Calu3 (cell line): ENCODE data around the gene TMC8. TPM values are rescaled to one million over a fixed set of nuclear protein-coding genes. Genes with fewer than 3 reads are reported as not detected.

Experiments
- BruUV-seq: library from RNA; stranded (reverse); fragments of 400-500 nt; replicated peaks from 2 replicates; lab custom pipeline; 2021; lab: Mats Ljungman, UMichigan
- CTCF ChIA-PET: fragments of 300-600 bp; sonication (Branson Sonifier 250); formaldehyde crosslinking; loops from one replicate; lab custom pipeline; 2022; ENCODE audit warnings: antibody characterized with exemption; lab: Charles Lee
- DNase-seq: peaks from one replicate; pipeline ENCODE4 v3.0.0; 2022
- H3K27ac Mint-ChIP-seq: one replicate; pipeline ENCODE4 v1.8.0; 2022; ENCODE audit warnings: mixed read lengths; ENCODE audit not compliant: unreplicated experiment
- H3K27me3 Mint-ChIP-seq: one replicate; pipeline ENCODE4 v1.8.0; 2022; ENCODE audit warnings: mixed read lengths; ENCODE audit not compliant: unreplicated experiment
- H3K36me3 Mint-ChIP-seq: one replicate; pipeline ENCODE4 v1.8.0; 2022; ENCODE audit warnings: mild to moderate bottlenecking, moderate library complexity, mixed read lengths; ENCODE audit not compliant: insufficient read depth, unreplicated experiment
- H3K4me1 Mint-ChIP-seq: one replicate; pipeline ENCODE4 v1.8.0; 2022; ENCODE audit warnings: mild to moderate bottlenecking, low read depth, mixed read lengths; ENCODE audit not compliant: unreplicated experiment
- H3K4me3 Mint-ChIP-seq: one replicate; pipeline ENCODE4 v1.8.0; 2022; ENCODE audit warnings: mild to moderate bottlenecking, low read depth, moderate library complexity, mixed read lengths; ENCODE audit not compliant: unreplicated experiment
- H3K9me3 Mint-ChIP-seq: one replicate; pipeline ENCODE4 v1.8.0; 2022; ENCODE audit warnings: low read depth, mixed read lengths; ENCODE audit not compliant: unreplicated experiment
- intact Hi-C: fragments of 100-400 bp; cut with micrococcal nuclease; formaldehyde crosslinking; loops from one replicate; pipeline ENCODE4 v1.10.0; 2022; ENCODE audit not compliant: unreplicated experiment
- total RNA-seq: library from RNA; stranded (reverse); gene quantifications from 2 replicates; pipeline ENCODE4 v1.2.3, GENCODE V29; 2022
- TF ChIP-seq, protein P1 (sequence below): fragments of 200-600 bp; IDR thresholded peaks from one replicate; pipeline ENCODE4 v1.8.0; 2022; ENCODE audit warnings: antibody characterized with exemption; ENCODE audit not compliant: unreplicated experiment

The TMC8 gene
- total RNA-seq, 1 experiment from 2014 or later = 1.1 TPM

DNA sequence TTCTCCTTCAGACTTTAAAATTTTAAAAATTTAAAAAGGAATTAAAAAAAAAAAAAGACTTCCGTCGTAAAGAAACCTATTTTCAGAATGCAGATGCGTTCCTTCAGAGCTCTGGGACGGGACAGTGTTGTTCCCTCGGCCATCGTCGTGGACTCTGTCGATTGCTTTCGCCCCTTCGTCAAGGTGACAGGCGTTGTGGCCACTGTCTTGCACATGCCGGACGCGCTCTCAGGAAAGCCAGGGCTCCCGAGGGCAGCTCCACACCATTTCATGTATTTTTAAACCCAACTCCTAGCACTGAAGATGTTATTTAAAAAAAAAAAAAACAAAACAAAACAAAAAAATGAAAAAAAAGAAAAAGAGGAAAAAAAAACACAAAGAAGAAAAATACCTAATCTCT is 24.4 kb upstream of the TMC8 start:
- TF ChIP-seq, protein P1, sequence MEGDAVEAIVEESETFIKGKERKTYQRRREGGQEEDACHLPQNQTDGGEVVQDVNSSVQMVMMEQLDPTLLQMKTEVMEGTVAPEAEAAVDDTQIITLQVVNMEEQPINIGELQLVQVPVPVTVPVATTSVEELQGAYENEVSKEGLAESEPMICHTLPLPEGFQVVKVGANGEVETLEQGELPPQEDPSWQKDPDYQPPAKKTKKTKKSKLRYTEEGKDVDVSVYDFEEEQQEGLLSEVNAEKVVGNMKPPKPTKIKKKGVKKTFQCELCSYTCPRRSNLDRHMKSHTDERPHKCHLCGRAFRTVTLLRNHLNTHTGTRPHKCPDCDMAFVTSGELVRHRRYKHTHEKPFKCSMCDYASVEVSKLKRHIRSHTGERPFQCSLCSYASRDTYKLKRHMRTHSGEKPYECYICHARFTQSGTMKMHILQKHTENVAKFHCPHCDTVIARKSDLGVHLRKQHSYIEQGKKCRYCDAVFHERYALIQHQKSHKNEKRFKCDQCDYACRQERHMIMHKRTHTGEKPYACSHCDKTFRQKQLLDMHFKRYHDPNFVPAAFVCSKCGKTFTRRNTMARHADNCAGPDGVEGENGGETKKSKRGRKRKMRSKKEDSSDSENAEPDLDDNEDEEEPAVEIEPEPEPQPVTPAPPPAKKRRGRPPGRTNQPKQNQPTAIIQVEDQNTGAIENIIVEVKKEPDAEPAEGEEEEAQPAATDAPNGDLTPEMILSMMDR = no peak
- no peak for DNase-seq
- H3K27me3 Mint-ChIP-seq = no peaks in the 10 kb centered on the region
- H3K4me1 Mint-ChIP-seq = no peaks in the 10 kb centered on the region
- intact Hi-C loops = no loop called here
- H3K4me3 Mint-ChIP-seq = no peak overlapping the region
- no peak overlapping the region for H3K27ac Mint-ChIP-seq
- CTCF ChIA-PET = interaction anchor here (0.7 kb wide), 1 partner anchor 69 kb away, joined by 3 read pairs; no protein-coding TSS in a partner anchor
- BruUV-seq = no TSS peak
- peaks cover 26% of the 10 kb centered on the region for H3K36me3 Mint-ChIP-seq
- H3K9me3 Mint-ChIP-seq = no peaks in the 10 kb centered on the region

DNA sequence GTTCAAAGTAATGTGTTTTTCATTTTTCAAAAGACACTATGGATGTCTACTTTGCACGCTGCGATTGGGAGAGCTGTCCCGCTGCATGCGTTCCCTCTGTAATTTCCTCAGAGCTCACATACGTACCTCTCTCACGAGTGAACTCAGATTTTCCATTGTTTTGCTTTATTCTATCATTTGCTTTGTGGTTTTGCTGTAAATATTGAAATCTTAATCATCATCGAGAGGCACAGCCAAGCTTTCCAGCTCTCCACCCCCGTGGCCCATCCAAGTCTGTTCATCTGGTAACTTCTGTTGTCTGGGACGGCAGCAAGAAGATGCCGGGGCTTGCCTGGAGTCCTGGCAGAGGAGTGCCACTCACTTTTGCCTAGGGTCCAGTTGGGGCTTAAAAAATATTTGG is 23.1 kb upstream of the TMC8 start:
- H3K27ac Mint-ChIP-seq = no peak overlapping the region

DNA sequence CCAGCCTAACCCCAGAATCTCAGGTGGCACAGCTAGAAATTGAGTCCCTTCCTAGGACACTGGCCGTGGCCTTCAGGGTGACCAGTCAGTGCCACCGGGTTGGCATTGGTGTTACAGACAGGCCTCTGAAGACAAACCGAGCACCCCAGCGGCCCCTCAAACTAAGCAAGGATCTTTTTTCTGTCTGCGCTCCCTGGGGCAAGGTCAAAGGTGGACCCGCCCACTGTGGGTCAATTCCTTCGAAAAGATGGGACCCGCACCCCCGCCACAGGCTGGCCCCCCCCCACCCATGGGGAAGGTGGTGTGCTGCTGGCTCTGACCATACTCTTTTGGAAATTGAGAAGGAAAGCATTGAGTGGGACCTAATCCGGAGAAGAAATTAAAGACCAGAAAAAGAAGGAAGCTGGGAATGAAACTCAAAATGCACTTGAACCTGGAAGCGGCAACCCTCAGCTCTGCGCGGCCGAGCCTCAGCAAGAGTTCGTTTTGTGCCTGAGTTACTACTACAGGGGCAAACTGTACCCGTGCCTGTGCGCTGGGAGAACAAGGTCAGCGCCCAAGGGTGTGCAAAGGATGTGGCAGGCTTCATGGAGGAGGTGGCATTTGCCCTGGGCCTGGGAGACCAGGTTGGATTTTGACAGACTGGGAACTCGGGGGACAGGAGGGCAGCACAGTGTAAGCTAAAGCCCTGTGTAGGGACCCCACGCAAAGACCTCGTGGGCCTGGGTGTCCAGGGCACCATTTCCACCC is 22.4 kb upstream of the TMC8 start:
- H3K4me1 Mint-ChIP-seq = peaks cover 8% of the 10 kb centered on the region
- H3K27me3 Mint-ChIP-seq = no peaks in the 10 kb centered on the region
- peaks cover 26% of the 10 kb centered on the region for H3K36me3 Mint-ChIP-seq
- no peak overlapping the region for H3K27ac Mint-ChIP-seq
- CTCF ChIA-PET = interaction anchor here (0.5 kb wide), 1 partner anchor 79 kb away, joined by 3 read pairs; no protein-coding TSS in a partner anchor
- no peak overlapping the region for H3K4me3 Mint-ChIP-seq
- H3K9me3 Mint-ChIP-seq = no peaks in the 10 kb centered on the region
- no peak for DNase-seq
- TF ChIP-seq, protein P1 = no peak
- intact Hi-C loops = no loop called here
- no TSS peak for BruUV-seq

More for the DNA sequence above, 23.1 kb upstream of the TMC8 start:
- Mint-ChIP-seq H3K27me3 (no peaks in the 10 kb centered on the region), H3K4me1 (peaks cover 4% of the 10 kb centered on the region), H3K9me3 (no peaks in the 10 kb centered on the region), H3K4me3 (no peak overlapping the region), H3K36me3 (peaks cover 23% of the 10 kb centered on the region)
- DNase-seq = no peak
- CTCF ChIA-PET = no interaction called here
- no TSS peak for BruUV-seq
- intact Hi-C loops = no loop called here
- TF ChIP-seq, protein P1 = no peak

DNA sequence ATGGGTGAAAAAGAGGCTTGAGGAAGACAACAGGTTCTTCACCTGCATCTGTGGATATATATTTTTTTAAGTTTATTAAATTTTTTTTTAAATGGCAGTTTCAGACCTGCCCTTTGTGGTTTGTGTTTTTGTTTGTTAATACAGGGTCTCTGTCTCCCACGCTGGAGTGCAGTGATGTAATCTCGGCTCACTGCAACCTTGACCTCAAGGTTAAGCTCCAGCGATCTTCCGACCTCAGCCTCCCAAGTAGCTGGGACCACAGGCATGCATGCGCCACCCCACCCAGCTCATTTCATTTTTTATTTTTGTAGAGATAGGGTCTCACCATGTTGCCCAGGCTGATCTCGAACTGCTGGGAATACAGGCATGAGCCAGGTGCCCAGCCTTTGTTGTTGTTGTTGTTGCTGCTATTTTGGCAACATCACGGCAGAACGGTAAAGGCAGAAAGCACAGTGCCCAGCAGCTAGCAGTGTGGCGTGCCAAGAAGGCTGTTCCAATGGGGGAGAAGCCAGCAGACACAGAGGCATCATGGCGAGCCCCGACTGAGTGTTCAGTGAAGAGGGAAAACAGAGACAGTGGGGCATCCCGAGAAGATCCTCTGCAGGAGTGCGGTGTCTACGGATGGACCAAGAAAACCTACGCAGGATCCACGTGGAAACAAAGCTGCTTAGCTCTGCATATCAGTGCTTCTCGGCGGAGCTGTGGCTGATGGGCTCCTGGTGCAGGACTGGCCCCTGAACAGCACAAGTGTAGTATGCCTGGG is 21.7 kb upstream of the TMC8 start:
- Mint-ChIP-seq H3K27ac (no peak overlapping the region), H3K27me3 (no peaks in the 10 kb centered on the region), H3K9me3 (no peaks in the 10 kb centered on the region), H3K36me3 (peaks cover 26% of the 10 kb centered on the region), H3K4me3 (no peak overlapping the region), H3K4me1 (peaks cover 8% of the 10 kb centered on the region)
- no peak for DNase-seq
- TF ChIP-seq, protein P1 = no peak
- no TSS peak for BruUV-seq
- CTCF ChIA-PET = no interaction called here
- intact Hi-C loops = no loop called here
